GM23338 (cell line): ENCODE data around the gene SYNDIG1. TPM values are rescaled to one million over a fixed set of nuclear protein-coding genes. Genes with fewer than 3 reads are reported as not detected.
A peak's percentile ranks its signal among the peaks of the same experiment; 100 is the strongest.

Experiments
- ATAC-seq: fragments of 200-7000 bp; cut with Tn5 transposase; 3 replicates; pipeline ENCODE4 v1.9.1; 2020
- DNase-seq: peaks from one replicate; pipeline ENCODE4 v3.0.0-alpha.2; 2015; ENCODE audit warnings: low spot score
- H2AFZ ChIP-seq: fragments of 200-600 bp; sonication (generic); 2 replicates; pipeline ENCODE4 v1.8.0; 2016; ENCODE audit warnings: antibody characterized with exemption, mild to moderate bottlenecking, moderate library complexity
- H3F3A ChIP-seq: fragments of 200-600 bp; sonication (generic); replicated peaks from 2 replicates; pipeline ENCODE4 v1.8.0; 2017; ENCODE audit warnings: antibody characterized with exemption, mixed run types, low read depth
- H3K27ac ChIP-seq: fragments of 200-600 bp; sonication (generic); 2 replicates; pipeline ENCODE4 v1.6.1; 2016; ENCODE audit warnings: low read depth
- H3K27me3 ChIP-seq: fragments of 200-600 bp; sonication (generic); 2 replicates; pipeline ENCODE4 v1.8.0; 2016; ENCODE audit warnings: mild to moderate bottlenecking, mixed run types, moderate library complexity; ENCODE audit not compliant: insufficient read depth
- H3K36me3 ChIP-seq: fragments of 200-600 bp; sonication (generic); 2 replicates; pipeline ENCODE4 v1.8.0; 2016; ENCODE audit warnings: mild to moderate bottlenecking; ENCODE audit not compliant: insufficient read depth
- H3K4me1 ChIP-seq: fragments of 200-600 bp; sonication (generic); 2 replicates; pipeline ENCODE4 v1.8.0; 2016; ENCODE audit warnings: mild to moderate bottlenecking, moderate library complexity; ENCODE audit not compliant: insufficient read depth
- H3K4me2 ChIP-seq: fragments of 200-600 bp; sonication (generic); 2 replicates; pipeline ENCODE4 v1.7.1; 2017; ENCODE audit warnings: mixed run types
- H3K4me3 ChIP-seq: fragments of 200-600 bp; sonication (generic); 2 replicates; pipeline ENCODE4 v1.6.1; 2016; ENCODE audit warnings: mixed run types
- H3K79me2 ChIP-seq: fragments of 200-600 bp; sonication (generic); replicated peaks from 2 replicates; pipeline ENCODE4 v1.8.0; 2017; ENCODE audit warnings: mild to moderate bottlenecking; ENCODE audit not compliant: insufficient read depth
- H3K9me2 ChIP-seq: fragments of 200-600 bp; sonication (generic); 2 replicates; pipeline ENCODE4 v1.8.0; 2017; ENCODE audit not compliant: insufficient read depth
- H4K20me1 ChIP-seq: fragments of 200-600 bp; sonication (generic); replicated peaks from 2 replicates; pipeline ENCODE4 v1.8.0; 2017; ENCODE audit warnings: mild to moderate bottlenecking; ENCODE audit not compliant: insufficient read depth
- H3K27ac Mint-ChIP-seq: 2 replicates; pipeline ENCODE4 v1.8.0; 2020; ENCODE audit warnings: inconsistent platforms, mild to moderate bottlenecking, moderate library complexity, mixed read lengths
- H3K27me3 Mint-ChIP-seq: 3 replicates; pipeline ENCODE4 v1.8.0; 2022; ENCODE audit warnings: low read depth, mild to moderate bottlenecking, moderate library complexity, mixed read lengths, inconsistent platforms; ENCODE audit not compliant: insufficient read depth, poor library complexity
- H3K36me3 Mint-ChIP-seq: 3 replicates; pipeline ENCODE4 v1.8.0; 2021; ENCODE audit warnings: low read depth, mild to moderate bottlenecking, inconsistent platforms, moderate library complexity, mixed read lengths
- H3K4me1 Mint-ChIP-seq: 3 replicates; pipeline ENCODE4 v1.8.0; 2020; ENCODE audit warnings: mild to moderate bottlenecking, inconsistent platforms, mixed read lengths
- H3K4me3 Mint-ChIP-seq: 3 replicates; pipeline ENCODE4 v1.8.0; 2021; ENCODE audit warnings: moderate library complexity, mild to moderate bottlenecking, inconsistent platforms, mixed read lengths
- H3K9me3 Mint-ChIP-seq: 3 replicates; pipeline ENCODE4 v1.8.0; 2020; ENCODE audit warnings: moderate library complexity, mild to moderate bottlenecking, inconsistent platforms, mixed read lengths
- CREB1 ChIP-seq: fragments of 250-450 bp; sonication (Bioruptor Pico); IDR thresholded peaks from 2 replicates; pipeline ENCODE4 v1.5.0; 2020; ENCODE audit warnings: low read depth, mild to moderate bottlenecking, moderate library complexity
- CTCF ChIP-seq, 2 experiments: fragments of 200-600 bp in 1 of 2; sonication (generic) in 1 of 2; conservative IDR thresholded peaks; 2 replicates each; pipeline versions ENCODE4 v1.5.1 to v1.6.1; 2016 to 2017; ENCODE audit warnings: antibody characterized with exemption in 2 of 2, low read depth in 2 of 2, mild to moderate bottlenecking in 2 of 2, moderate library complexity in 1 of 2
- ETS1 ChIP-seq: IDR thresholded peaks from 2 replicates; pipeline ENCODE4 v1.6.1; 2016; ENCODE audit warnings: antibody characterized with exemption
- EZH2 ChIP-seq: fragments of 200-600 bp; sonication (generic); IDR thresholded peaks from one replicate; pipeline ENCODE4 v1.8.0; 2017; ENCODE audit warnings: antibody characterized with exemption, mild to moderate bottlenecking, low read depth; ENCODE audit not compliant: unreplicated experiment
- EZH2phosphoT487 ChIP-seq: fragments of 200-600 bp; sonication (generic); IDR thresholded peaks from one replicate; pipeline ENCODE4 v1.8.1; 2018; ENCODE audit warnings: antibody characterized with exemption; ENCODE audit not compliant: unreplicated experiment
- JUNB ChIP-seq: IDR thresholded peaks from one replicate; pipeline ENCODE4 v1.6.1; 2016; ENCODE audit warnings: antibody characterized with exemption; ENCODE audit not compliant: unreplicated experiment
- NANOG ChIP-seq: IDR thresholded peaks from 2 replicates; pipeline ENCODE4 v1.6.1; 2016; ENCODE audit warnings: antibody characterized with exemption, borderline replicate concordance
- POLR2AphosphoS5 ChIP-seq: IDR thresholded peaks from 2 replicates; pipeline ENCODE4 v1.6.1; 2016; ENCODE audit warnings: antibody characterized with exemption, low read depth
- REST ChIP-seq: IDR thresholded peaks from one replicate; pipeline ENCODE4 v1.6.1; 2018; ENCODE audit warnings: antibody characterized with exemption; ENCODE audit not compliant: unreplicated experiment
- STAT1 ChIP-seq: IDR thresholded peaks from one replicate; pipeline ENCODE4 v1.6.1; 2016; ENCODE audit warnings: antibody characterized with exemption; ENCODE audit not compliant: unreplicated experiment
- ZNF114 ChIP-seq: fragments of 250-450 bp; sonication (Bioruptor Pico); IDR thresholded peaks from 2 replicates; pipeline ENCODE4 v1.5.0; 2020; ENCODE audit warnings: mild to moderate bottlenecking, moderate library complexity
- ZNF331 ChIP-seq: fragments of 250-450 bp; sonication (Bioruptor Pico); IDR thresholded peaks from 2 replicates; pipeline ENCODE4 v1.5.0; 2020; ENCODE audit warnings: low read depth, mild to moderate bottlenecking, moderate library complexity
- ZNF462 ChIP-seq: fragments of 250-450 bp; sonication (Bioruptor Pico); IDR thresholded peaks from 2 replicates; pipeline ENCODE4 v1.5.0; 2020; ENCODE audit warnings: mild to moderate bottlenecking, moderate library complexity
- polyA plus RNA-seq: library from polyadenylated mRNA; unstranded; fragments of >200 nt; fragmentation: Nextera tagmentation; extraction: Ambion mirVana; gene quantifications from 2 replicates; pipeline ENCODE4 v1.2.1, GENCODE V29; 2016
- total RNA-seq: library from RNA; depleted of rRNA; stranded (reverse); fragments of >200 nt; shearing (Covaris generic); gene quantifications from 2 replicates; pipeline ENCODE4 v1.2.3, GENCODE V29; 2014

Gene SYNDIG1
- total and polyA plus RNA-seq, 2 experiments from 2014 or later: 2.8 to 4.8 TPM

- DNase-seq (no peak), ATAC-seq (no peak)
- Histone ChIP-seq H3K27ac (no peak overlapping the region), H4K20me1 (no peaks in the 10 kb centered on the region), H3K4me1 (no peaks in the 10 kb centered on the region), H3K4me2 (no peak overlapping the region), H3K79me2 (no peaks in the 10 kb centered on the region), H2AFZ (no peak overlapping the region), H3K4me3 (no peak overlapping the region), H3F3A (no peaks in the 10 kb centered on the region), H3K27me3 (no peaks in the 10 kb centered on the region), H3K9me2 (no peaks in the 10 kb centered on the region; the same call in 1 of the 2 replicates), H3K36me3 (no peaks in the 10 kb centered on the region; the same call in 1 of the 2 replicates)
- Mint-ChIP-seq H3K4me3 (no peak overlapping the region), H3K27ac (peak overlapping the region; percentile 62; the same call in 1 of the 2 replicates), H3K4me1 (peaks cover 7% of the 10 kb centered on the region; the same call in 2 of the 3 replicates), H3K9me3 (peaks cover 52% of the 10 kb centered on the region), H3K36me3 (peaks cover 48% of the 10 kb centered on the region), H3K27me3 (peaks cover under 1% of the 10 kb centered on the region)
- no peak for TF ChIP-seq CREB1
- no peak for TF ChIP-seq STAT1
- TF ChIP-seq CTCF (conservative IDR thresholded peaks at IDR 0.05; ENCODE audit: low read depth in 2 of 2): no peak
- TF ChIP-seq POLR2AphosphoS5: no peak
- no peak for TF ChIP-seq ZNF331
- TF ChIP-seq ETS1: no peak
- no peak for TF ChIP-seq JUNB
- no peak for TF ChIP-seq ZNF462 (CRISPR knock-in tag)
- no peak for TF ChIP-seq EZH2
- TF ChIP-seq ZNF114 (CRISPR knock-in tag): no peak
- TF ChIP-seq NANOG: no peak
- no peak for TF ChIP-seq EZH2phosphoT487
- TF ChIP-seq REST: no peak
Observed at GRCh38 chr20:24560571-24561491, 91.4 kb downstream of the SYNDIG1 start.
